Left ventricle myocardium superior (tissue), 1 donor: Measurements from ENCODE around the gene MAN2A2. TPM values are rescaled to one million over a fixed set of nuclear protein-coding genes. Genes with fewer than 3 reads are reported as not detected.

Experiments
- total RNA-seq: library from RNA; stranded (reverse); fragmentation: NEBNext Ultra II Directional; extraction: Animal tissue kit (Norgen Biotek cat#: 25700); gene quantifications from one replicate; pipeline ENCODE4 v1.2.1, GENCODE V29; 2021
- donor health status: DM: no; HTN: yes; CAD: no; lungs with severe emphysema.

Gene MAN2A2
- total RNA-seq, 1 donor from 2014 or later = 146 TPM

Other genes starting within 250 kb of the MAN2A2 start
- gene BLM, start 186.0 kb upstream of the MAN2A2 start, total RNA-seq = 35.9 TPM
- 49.9 TPM for gene FURIN, start 34.7 kb upstream of the MAN2A2 start, total RNA-seq
- 15.4 TPM for gene FES, start 18.8 kb upstream of the MAN2A2 start, total RNA-seq
- gene HDDC3, start 29.2 kb downstream of the MAN2A2 start, total RNA-seq = 15.0 TPM
- 24.4 TPM for gene UNC45A, start 32.0 kb downstream of the MAN2A2 start, total RNA-seq
- 11.5 TPM for gene RCCD1, start 51.6 kb downstream of the MAN2A2 start, total RNA-seq
- gene PRC1, start 91.2 kb downstream of the MAN2A2 start, total RNA-seq = 3.3 TPM
- 6.1 TPM for gene VPS33B, start 119.3 kb downstream of the MAN2A2 start, total RNA-seq
- 2.5 TPM for gene SV2B, start 197.0 kb downstream of the MAN2A2 start, total RNA-seq